PC-9 (cell line): ENCODE results near the gene RBP5. TPM values are rescaled to one million over a fixed set of nuclear protein-coding genes. Genes with fewer than 3 reads are reported as not detected.

Source experiments
- BruUV-seq: library from RNA; stranded (reverse); fragments of 400-500 nt; replicated peaks from 2 replicates; lab custom pipeline; 2021; lab: Mats Ljungman, UMichigan
- CTCF ChIA-PET: fragments of 300-600 bp; sonication (Branson Sonifier 250); formaldehyde crosslinking; loops from one replicate; lab custom pipeline; 2022; ENCODE audit warnings: antibody characterized with exemption; lab: Charles Lee
- POLR2A ChIA-PET: fragments of 300-600 bp; sonication (Branson Sonifier 250); formaldehyde crosslinking; loops from one replicate; lab custom pipeline; 2022; ENCODE audit warnings: antibody characterized with exemption; ENCODE audit not compliant: unreplicated experiment; lab: Charles Lee
- DNase-seq, 2 experiments: peaks; one replicate each; pipeline versions ENCODE4 v3.0.0 to v3.0.0-alpha.2; 2015 to 2022; ENCODE audit warnings: mixed read lengths in 1 of 2
- H2AFZ ChIP-seq: fragments of 200-600 bp; sonication (generic); 2 replicates; pipeline ENCODE4 v1.8.1; 2017; ENCODE audit warnings: antibody characterized with exemption
- H3F3A ChIP-seq: fragments of 200-600 bp; sonication (generic); 2 replicates; pipeline ENCODE4 v1.8.1; 2017; ENCODE audit warnings: antibody characterized with exemption, mild to moderate bottlenecking, low read depth; ENCODE audit not compliant: insufficient read depth
- H3K27ac ChIP-seq: fragments of 200-600 bp; sonication (generic); 2 replicates; pipeline ENCODE4 v1.6.1; 2016; ENCODE audit warnings: mixed run types
- H3K27me3 ChIP-seq: fragments of 200-600 bp; sonication (generic); 2 replicates; pipeline ENCODE4 v1.6.1; 2016; ENCODE audit warnings: low read depth, mixed run types; ENCODE audit not compliant: insufficient read depth
- H3K36me3 ChIP-seq: fragments of 200-600 bp; sonication (generic); 2 replicates; pipeline ENCODE4 v1.6.1; 2016; ENCODE audit warnings: low read depth, mixed run types
- H3K4me1 ChIP-seq: fragments of 200-600 bp; sonication (generic); replicated peaks from 2 replicates; pipeline ENCODE4 v1.6.1; 2016; ENCODE audit warnings: mixed run types; ENCODE audit not compliant: insufficient read depth
- H3K4me2 ChIP-seq: fragments of 200-600 bp; sonication (generic); 2 replicates; pipeline ENCODE4 v1.6.1; 2017; ENCODE audit warnings: mixed run types
- H3K4me3 ChIP-seq: fragments of 200-600 bp; sonication (generic); 2 replicates; pipeline ENCODE4 v1.6.1; 2016; ENCODE audit warnings: mixed run types
- H3K79me2 ChIP-seq: fragments of 200-600 bp; sonication (generic); 2 replicates; pipeline ENCODE4 v1.6.1; 2017; ENCODE audit warnings: low read depth, mixed run types
- H3K9me2 ChIP-seq: fragments of 200-600 bp; sonication (generic); 2 replicates; pipeline ENCODE4 v1.8.1; 2017; ENCODE audit warnings: mild to moderate bottlenecking; ENCODE audit not compliant: insufficient read depth
- H3K9me3 ChIP-seq: fragments of 200-600 bp; sonication (generic); 2 replicates; pipeline ENCODE4 v1.8.1; 2016; ENCODE audit warnings: low read depth; ENCODE audit not compliant: insufficient read depth
- H4K20me1 ChIP-seq: fragments of 200-600 bp; sonication (generic); 2 replicates; pipeline ENCODE4 v1.8.1; 2017; ENCODE audit not compliant: insufficient read depth
- CTCF ChIP-seq: fragments of 200-600 bp; sonication (generic); conservative IDR thresholded peaks from 2 replicates; pipeline ENCODE4 v1.6.1; 2017; ENCODE audit warnings: mixed run types, antibody characterized with exemption, mild to moderate bottlenecking, moderate library complexity
- EZH2 ChIP-seq: fragments of 200-600 bp; sonication (generic); IDR thresholded peaks from 2 replicates; pipeline ENCODE4 v1.8.0; 2017; ENCODE audit warnings: antibody characterized with exemption, low read depth
- intact Hi-C: fragments of 100-400 bp; cut with micrococcal nuclease; formaldehyde crosslinking; loops from one replicate; pipeline ENCODE4 v1.10.0; 2022; ENCODE audit not compliant: unreplicated experiment
- total RNA-seq: library from RNA; stranded (reverse); gene quantifications from 2 replicates; pipeline ENCODE4 v1.2.3, GENCODE V29; 2021

Gene RBP5
- total RNA-seq, 1 experiment from 2014 or later = 0.74 TPM

GRCh38 chr12:7116196-7116595 is 12.5 kb downstream of the RBP5 start:
- intact Hi-C loops = no loop called here
- Histone ChIP-seq H3K4me3 (no peak overlapping the region), H3K27me3 (no peaks in the 10 kb centered on the region), H3K9me3 (no peaks in the 10 kb centered on the region), H4K20me1 (peaks cover 4% of the 10 kb centered on the region; the same call in 1 of the 2 replicates), H3F3A (peaks cover 7% of the 10 kb centered on the region; the same call in 1 of the 2 replicates), H3K4me2 (no peak overlapping the region), H3K4me1 (no peaks in the 10 kb centered on the region), H3K36me3 (peaks cover 7% of the 10 kb centered on the region), H2AFZ (no peak overlapping the region), H3K79me2 (no peaks in the 10 kb centered on the region), H3K27ac (no peak overlapping the region), H3K9me2 (no peaks in the 10 kb centered on the region)
- TF ChIP-seq EZH2 (no peak), CTCF (no peak)
- ChIA-PET CTCF (no interaction called here), POLR2A (interaction anchor here (0.7 kb wide), 1 partner anchor 191 kb away, joined by 5 read pairs; no protein-coding TSS in a partner anchor)
- no peak for DNase-seq
- no TSS peak for BruUV-seq

GRCh38 chr12:7114851-7115250 is 13.8 kb downstream of the RBP5 start:
- DNase-seq = no peak
- no peak overlapping the region for H3K27ac ChIP-seq
- no peaks in the 10 kb centered on the region for H3K4me1 ChIP-seq
- H3K79me2 ChIP-seq = 0 out of 2 replicates have a peak, but pooled peaks cover 4% of the 10 kb centered on the region
- H2AFZ ChIP-seq = no peak overlapping the region
- POLR2A ChIA-PET = no interaction called here
- no peaks in the 10 kb centered on the region for H3K9me2 ChIP-seq
- no peak overlapping the region for H3K4me3 ChIP-seq
- intact Hi-C loops = no loop called here
- CTCF ChIA-PET = no interaction called here
- H3F3A ChIP-seq = peaks cover 7% of the 10 kb centered on the region; the same call in 1 of the 2 replicates
- no peak overlapping the region for H3K4me2 ChIP-seq
- H3K36me3 ChIP-seq = peaks cover 7% of the 10 kb centered on the region
- peaks cover 4% of the 10 kb centered on the region; the same call in 1 of the 2 replicates for H4K20me1 ChIP-seq
- H3K9me3 ChIP-seq = no peaks in the 10 kb centered on the region
- no peak for TF ChIP-seq EZH2
- no peak for TF ChIP-seq CTCF
- no peaks in the 10 kb centered on the region for H3K27me3 ChIP-seq
- BruUV-seq = no TSS peak

GRCh38 chr12:7114008-7114407 is 14.7 kb downstream of the RBP5 start:
- no peak for DNase-seq
- Histone ChIP-seq H3K9me2 (no peaks in the 10 kb centered on the region), H3K79me2 (peaks cover 10% of the 10 kb centered on the region; the same call in 1 of the 2 replicates), H3F3A (peaks cover 7% of the 10 kb centered on the region; the same call in 1 of the 2 replicates), H3K4me1 (peaks cover 6% of the 10 kb centered on the region), H4K20me1 (peaks cover 8% of the 10 kb centered on the region; the same call in 1 of the 2 replicates), H3K9me3 (no peaks in the 10 kb centered on the region), H3K27me3 (no peaks in the 10 kb centered on the region), H3K4me3 (no peak overlapping the region), H3K36me3 (peaks cover 7% of the 10 kb centered on the region), H3K4me2 (no peak overlapping the region), H2AFZ (no peak overlapping the region), H3K27ac (no peak overlapping the region)
- no TSS peak for BruUV-seq
- no peak for TF ChIP-seq CTCF
- no peak for TF ChIP-seq EZH2
- ChIA-PET POLR2A (no interaction called here), CTCF (interaction anchor here (1.2 to 2.0 kb wide), 3 partner anchors 145 to 241 kb away, joined by 3 to 6 read pairs (median 5); partner anchors contain the start of gene SPSB2)
- intact Hi-C loops = no loop called here
